SU-DHL-6 (cell line): ENCODE data around the gene CAPSL.
A peak's percentile ranks its signal among the peaks of the same experiment; 100 is the strongest.

Experiments
- H2AFZ ChIP-seq: fragments of 200-600 bp; sonication (generic); 2 replicates; pipeline ENCODE4 v1.6.1; 2014; ENCODE audit warnings: low read depth, mild to moderate bottlenecking, moderate library complexity, mixed read lengths, antibody characterized with exemption, low read length; ENCODE audit not compliant: severe bottlenecking
- H3F3A ChIP-seq: fragments of 200-600 bp; shearing (Covaris generic); 2 replicates; pipeline ENCODE4 v1.6.0; 2016; ENCODE audit warnings: antibody characterized with exemption, mild to moderate bottlenecking; ENCODE audit not compliant: insufficient read depth
- H3K27ac ChIP-seq: fragments of 200-600 bp; sonication (generic); 2 replicates; pipeline ENCODE4 v1.5.1; 2016; ENCODE audit warnings: low read depth, mild to moderate bottlenecking, low read length, moderate library complexity, mixed read lengths
- H3K27me3 ChIP-seq: fragments of 200-600 bp; sonication (generic), shearing (Covaris generic); 2 replicates; pipeline ENCODE4 v1.6.0; 2014; ENCODE audit warnings: mild to moderate bottlenecking, low read length
- H3K36me3 ChIP-seq: fragments of 200-600 bp; sonication (generic); 2 replicates; pipeline ENCODE4 v1.6.1; 2014; ENCODE audit warnings: mild to moderate bottlenecking, low read length, mixed read lengths
- H3K4me2 ChIP-seq: fragments of 300-600, 200-600 bp; shearing (Covaris generic), sonication (generic); 2 replicates; pipeline ENCODE4 v1.6.0; 2014; ENCODE audit warnings: low read length, low read depth, mild to moderate bottlenecking; ENCODE audit not compliant: poor library complexity, severe bottlenecking
- H3K4me3 ChIP-seq: fragments of 200-600 bp; sonication (generic); 2 replicates; pipeline ENCODE4 v1.5.1; 2014; ENCODE audit warnings: antibody characterized with exemption, low read length, mild to moderate bottlenecking, mixed read lengths; ENCODE audit not compliant: insufficient read depth, poor library complexity, severe bottlenecking
- H3K79me2 ChIP-seq: fragments of 200-600 bp; sonication (generic); 2 replicates; pipeline ENCODE4 v1.6.1; 2014; ENCODE audit warnings: mild to moderate bottlenecking, low read length, moderate library complexity; ENCODE audit not compliant: insufficient read depth
- H3K9ac ChIP-seq: fragments of 200-600 bp; sonication (generic); 2 replicates; pipeline ENCODE4 v1.7.0; 2014; ENCODE audit warnings: mild to moderate bottlenecking, low read length
- H3K9me2 ChIP-seq: fragments of 200-600 bp; sonication (generic); replicated peaks from 2 replicates; pipeline ENCODE4 v1.6.1; 2014; ENCODE audit warnings: low read length; ENCODE audit not compliant: insufficient read depth
- H3K9me3 ChIP-seq: fragments of 200-600 bp; sonication (generic); 2 replicates; pipeline ENCODE4 v1.6.1; 2014; ENCODE audit warnings: low read length, mixed read lengths; ENCODE audit not compliant: insufficient read depth
- H4K20me1 ChIP-seq: fragments of 200-600 bp; sonication (generic); 2 replicates; pipeline ENCODE4 v1.6.1; 2014; ENCODE audit warnings: low read depth, mild to moderate bottlenecking, antibody characterized with exemption, low read length, moderate library complexity, mixed read lengths
- CTCF ChIP-seq: fragments of 200-600 bp; sonication (generic); IDR thresholded peaks from one replicate; pipeline ENCODE4 v1.5.1; 2017; ENCODE audit warnings: antibody characterized with exemption, mild to moderate bottlenecking, low read length, moderate library complexity; ENCODE audit not compliant: insufficient read depth, poor library complexity, severe bottlenecking
- EZH2phosphoT487 ChIP-seq: fragments of 200-600 bp; sonication (generic), shearing (Covaris generic); conservative IDR thresholded peaks from 2 replicates; pipeline ENCODE4 v1.6.1; 2018; ENCODE audit warnings: mild to moderate bottlenecking, antibody characterized with exemption, low read length, moderate library complexity, mixed read lengths

CAPSL gene

GRCh38 chr5:35963381-35963843 is 25.0 kb upstream of the CAPSL start:
- TF ChIP-seq CTCF (peak; percentile 52), EZH2phosphoT487 (no peak)
- H2AFZ ChIP-seq: no peak overlapping the region
- H3K4me2 ChIP-seq: no peak overlapping the region

DNA sequence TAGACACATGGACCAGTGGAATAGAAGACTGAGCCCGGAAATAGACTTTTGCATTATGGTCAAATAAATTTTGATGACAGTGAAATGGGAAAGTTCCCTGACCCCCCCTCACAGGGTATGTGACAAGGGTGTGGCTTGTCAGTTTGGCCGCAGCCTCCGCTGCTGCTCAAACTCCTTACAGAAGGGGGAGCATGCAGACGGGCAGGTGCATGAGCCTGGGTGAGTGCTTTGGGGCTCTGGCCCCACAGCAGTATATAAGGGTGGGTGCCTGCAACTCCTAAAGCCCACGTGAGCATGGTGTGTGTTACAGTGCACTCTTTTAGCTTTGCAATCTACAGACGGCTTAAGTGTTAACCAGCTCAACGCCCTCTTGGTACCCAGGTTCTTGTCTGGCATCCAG is 21.9 kb upstream of the CAPSL start:
- no peaks in the 10 kb centered on the region for H4K20me1 ChIP-seq
- no peaks in the 10 kb centered on the region for H3K27me3 ChIP-seq
- no peak overlapping the region for H2AFZ ChIP-seq
- H3K4me3 ChIP-seq: no peak overlapping the region
- H3K27ac ChIP-seq: no peak overlapping the region
- no peak overlapping the region for H3K9ac ChIP-seq
- H3K9me3 ChIP-seq: no peaks in the 10 kb centered on the region
- H3K36me3 ChIP-seq: no peaks in the 10 kb centered on the region
- no peaks in the 10 kb centered on the region for H3K9me2 ChIP-seq
- no peaks in the 10 kb centered on the region for H3F3A ChIP-seq
- TF ChIP-seq CTCF: no peak
- no peak for TF ChIP-seq EZH2phosphoT487
- no peaks in the 10 kb centered on the region for H3K79me2 ChIP-seq
- H3K4me2 ChIP-seq: no peak overlapping the region

More at GRCh38 chr5:35963381-35963843, 25.0 kb upstream of the CAPSL start:
- Histone ChIP-seq H4K20me1 (no peaks in the 10 kb centered on the region), H3K27ac (no peak overlapping the region), H3K36me3 (no peaks in the 10 kb centered on the region), H3K79me2 (no peaks in the 10 kb centered on the region), H3K9ac (no peak overlapping the region), H3K9me2 (no peaks in the 10 kb centered on the region), H3K4me3 (no peak overlapping the region), H3F3A (no peaks in the 10 kb centered on the region), H3K9me3 (no peaks in the 10 kb centered on the region), H3K27me3 (no peaks in the 10 kb centered on the region)

DNA sequence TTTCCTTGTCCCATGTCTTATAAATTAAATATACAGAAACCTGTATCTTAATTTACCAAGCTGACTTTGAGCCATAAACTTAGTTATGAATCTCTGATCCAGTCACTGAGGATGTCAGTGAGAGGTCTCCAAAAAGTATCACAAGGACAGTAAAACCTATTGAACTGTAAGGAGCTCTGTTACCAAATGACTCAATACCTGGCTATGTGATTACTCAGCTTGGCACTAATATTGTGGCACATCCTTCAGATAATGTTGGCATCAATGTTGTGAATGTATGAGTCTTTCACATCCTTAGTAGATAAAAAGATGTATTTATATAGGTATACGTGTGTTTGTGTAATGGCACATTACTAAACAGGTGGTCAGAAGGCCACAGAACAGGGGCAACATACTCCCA is 18.0 kb upstream of the CAPSL start:
- no peaks in the 10 kb centered on the region for H3F3A ChIP-seq
- H3K36me3 ChIP-seq: no peaks in the 10 kb centered on the region
- H3K27me3 ChIP-seq: no peaks in the 10 kb centered on the region
- H3K9ac ChIP-seq: no peak overlapping the region
- H3K27ac ChIP-seq: no peak overlapping the region
- TF ChIP-seq CTCF (no peak), EZH2phosphoT487 (no peak)
- H3K9me2 ChIP-seq: no peaks in the 10 kb centered on the region
- H2AFZ ChIP-seq: no peak overlapping the region
- no peak overlapping the region for H3K4me2 ChIP-seq
- H4K20me1 ChIP-seq: no peaks in the 10 kb centered on the region
- no peaks in the 10 kb centered on the region for H3K79me2 ChIP-seq
- no peaks in the 10 kb centered on the region for H3K9me3 ChIP-seq
- no peak overlapping the region for H3K4me3 ChIP-seq
